Subcutaneous abdominal adipose tissue (tissue), 5 donors: ENCODE data around the gene SLFNL1.

ENCODE experiments used
- H3K27ac ChIP-seq: one replicate; pipeline ENCODE4 v1.7.0; 2013; ENCODE audit warnings: low read depth, mild to moderate bottlenecking, inconsistent platforms, low read length, moderate library complexity
- H3K27me3 ChIP-seq, 5 donors: one replicate each; pipeline ENCODE4 v1.7.0; 2013; ENCODE audit warnings: low read length in 5 of 5, inconsistent platforms in 1 of 5; ENCODE audit not compliant: control insufficient read depth in 5 of 5, insufficient read depth in 4 of 5
- H3K36me3 ChIP-seq, 5 donors: one replicate each; pipeline ENCODE4 v1.7.0; 2013; ENCODE audit warnings: low read length in 5 of 5; ENCODE audit not compliant: control insufficient read depth in 5 of 5, insufficient read depth in 5 of 5
- H3K4me1 ChIP-seq, 5 donors: one replicate each; pipeline ENCODE4 v1.7.0; 2013; ENCODE audit warnings: low read length in 5 of 5, mild to moderate bottlenecking in 3 of 5, moderate library complexity in 1 of 5; ENCODE audit not compliant: control insufficient read depth in 5 of 5, insufficient read depth in 5 of 5
- H3K4me3 ChIP-seq, 5 donors: one replicate each; pipeline ENCODE4 v1.7.0; 2013; ENCODE audit warnings: low read length in 5 of 5, low read depth in 1 of 5
- H3K9ac ChIP-seq, 5 donors: one replicate each; pipeline ENCODE4 v1.7.0; 2013; ENCODE audit warnings: low read length in 5 of 5, mild to moderate bottlenecking in 4 of 5, moderate library complexity in 3 of 5
- H3K9me3 ChIP-seq, 5 donors: one replicate each; pipeline ENCODE4 v1.7.0; 2013; ENCODE audit warnings: low read length in 5 of 5; ENCODE audit not compliant: control insufficient read depth in 5 of 5
- donor health status: healthy.
- donor health status: healthy.
- donor health status: healthy.
- donor health status: healthy.
- donor health status: healthy.

Gene SLFNL1

GRCh38 chr1:40981691-40982448 is 39.7 kb downstream of the SLFNL1 start:
- Histone ChIP-seq H3K36me3 (peaks cover 0 to 24% (median 13%) of the 10 kb centered on the region in 5 donors), H3K27ac (no peak overlapping the region), H3K4me3 (no peak overlapping the region), H3K9ac (no peak overlapping the region), H3K9me3 (no peaks in the 10 kb centered on the region), H3K4me1 (peaks cover 2 to 29% (median 23%) of the 10 kb centered on the region in 5 donors), H3K27me3 (no peaks in the 10 kb centered on the region)

- no peaks in the 10 kb centered on the region for H3K27me3 ChIP-seq
- H3K4me1 ChIP-seq, result peaks cover 2 to 29% (median 23%) of the 10 kb centered on the region in 5 donors
- peaks cover 0 to 11% (median 7%) of the 10 kb centered on the region in 5 donors for H3K36me3 ChIP-seq
- peak overlapping the region; percentile 53 to 86 (median 73) for H3K4me3 ChIP-seq
- no peak overlapping the region for H3K27ac ChIP-seq
- no peaks in the 10 kb centered on the region for H3K9me3 ChIP-seq
- peak overlapping the region in 3 of 5 donors; percentile 49 to 80 (median 74) for H3K9ac ChIP-seq
Measured at GRCh38 chr1:40980453-40981121, 40.9 kb downstream of the SLFNL1 start.

DNA sequence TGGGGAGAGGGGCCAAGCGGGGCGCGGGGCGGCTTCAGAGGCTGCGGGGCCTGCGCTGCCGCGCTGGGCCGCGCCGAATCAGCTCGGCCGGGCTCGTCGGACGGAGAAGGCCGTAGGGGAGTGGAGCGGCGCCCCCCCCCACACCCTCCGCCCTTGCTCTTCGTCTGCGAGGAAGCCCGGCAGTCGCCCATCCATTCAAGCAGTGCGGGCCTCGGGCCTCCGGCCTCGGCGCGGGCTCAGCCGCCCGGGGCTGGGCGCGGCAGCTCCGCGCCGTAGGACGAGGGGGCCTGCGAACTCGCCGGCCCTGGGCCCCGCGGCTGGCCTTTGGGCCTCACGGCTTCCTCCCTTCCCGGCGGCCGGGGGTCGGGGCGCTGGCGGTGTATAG is 41.5 kb downstream of the SLFNL1 start:
- H3K27me3 ChIP-seq, result no peaks in the 10 kb centered on the region
- no peak overlapping the region for H3K27ac ChIP-seq
- peaks cover 0 to 7% (median 3%) of the 10 kb centered on the region in 5 donors for H3K36me3 ChIP-seq
- H3K9me3 ChIP-seq, result no peaks in the 10 kb centered on the region
- peak overlapping the region in 3 of 5 donors; percentile 49 to 80 (median 74) for H3K9ac ChIP-seq
- H3K4me1 ChIP-seq, result peaks cover 2 to 29% (median 23%) of the 10 kb centered on the region in 5 donors
- peak overlapping the region in 4 of 5 donors; percentile 60 to 86 (median 78) for H3K4me3 ChIP-seq

DNA sequence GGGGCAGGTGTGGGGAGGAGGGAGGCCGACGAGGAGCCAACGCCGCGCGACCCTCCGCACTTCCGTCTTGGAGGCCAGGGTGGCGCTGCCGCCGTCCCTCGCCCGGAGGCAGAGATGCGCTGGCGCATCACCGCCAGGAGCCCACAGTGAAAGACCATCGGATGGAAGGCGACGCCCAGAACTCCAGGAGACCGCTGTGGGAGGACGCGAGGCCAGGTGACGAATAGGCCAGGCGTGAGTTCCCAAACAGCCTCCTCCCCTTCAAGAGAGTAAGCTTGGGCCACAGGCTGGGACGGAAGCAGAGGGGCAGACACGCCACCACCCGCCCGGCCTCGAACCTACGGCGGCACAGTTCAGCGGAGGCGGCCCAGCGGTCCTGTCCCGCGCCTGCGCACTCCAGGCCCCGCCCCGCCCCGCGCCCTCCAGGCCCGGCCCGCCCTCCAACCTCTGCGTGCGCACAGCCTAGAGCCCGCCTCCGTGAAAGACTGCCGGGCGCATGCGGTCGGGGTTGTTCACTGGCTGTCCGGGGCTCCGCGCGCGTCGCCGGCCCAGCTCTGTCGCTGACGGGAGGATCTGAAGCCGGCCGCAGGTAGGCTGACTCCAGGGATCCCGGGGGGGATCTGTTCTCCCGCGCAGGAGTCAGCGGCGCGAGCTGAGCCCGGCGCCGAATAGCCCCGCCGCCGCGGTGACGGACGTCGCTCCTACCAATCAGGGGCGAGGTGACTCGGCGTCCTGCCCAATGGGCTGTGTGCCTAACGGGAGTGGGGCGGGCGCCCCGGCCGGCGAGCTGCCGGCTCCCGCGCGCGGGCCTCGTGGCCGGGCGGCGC is 42.1 kb downstream of the SLFNL1 start, which contains the start of gene CTPS1:
Gene CTPS1, plus strand, starts transcription at position 456 of the 827 bp plus-strand sequence. CDS start 3,595 bp downstream, outside the sequence.
- no peaks in the 10 kb centered on the region for H3K9me3 ChIP-seq
- H3K9ac ChIP-seq, result peak within 1 kb of the TSS in 4 of 5 donors; percentile 33 to 92 (median 82)
- H3K27ac ChIP-seq, result peak within 1 kb of the TSS; percentile 82
- peaks cover 2 to 29% (median 23%) of the 10 kb centered on the region in 5 donors for H3K4me1 ChIP-seq
- H3K36me3 ChIP-seq, result peaks cover 0 to 2% (median 0%) of the 10 kb centered on the region in 5 donors
- no peaks in the 10 kb centered on the region for H3K27me3 ChIP-seq
- peak within 1 kb of the TSS; percentile 73 to 86 (median 80) for H3K4me3 ChIP-seq

- Histone ChIP-seq H3K4me3 (peak overlapping the region; percentile 73 to 86 (median 80)), H3K27ac (peak overlapping the region; percentile 82), H3K4me1 (peaks cover 2 to 29% (median 23%) of the 10 kb centered on the region in 5 donors), H3K9ac (peak overlapping the region in 4 of 5 donors; percentile 33 to 92 (median 82)), H3K9me3 (no peaks in the 10 kb centered on the region), H3K27me3 (no peaks in the 10 kb centered on the region), H3K36me3 (no peaks in the 10 kb centered on the region)
Measured at GRCh38 chr1:40978886-40979240, 42.7 kb downstream of the SLFNL1 start.

DNA sequence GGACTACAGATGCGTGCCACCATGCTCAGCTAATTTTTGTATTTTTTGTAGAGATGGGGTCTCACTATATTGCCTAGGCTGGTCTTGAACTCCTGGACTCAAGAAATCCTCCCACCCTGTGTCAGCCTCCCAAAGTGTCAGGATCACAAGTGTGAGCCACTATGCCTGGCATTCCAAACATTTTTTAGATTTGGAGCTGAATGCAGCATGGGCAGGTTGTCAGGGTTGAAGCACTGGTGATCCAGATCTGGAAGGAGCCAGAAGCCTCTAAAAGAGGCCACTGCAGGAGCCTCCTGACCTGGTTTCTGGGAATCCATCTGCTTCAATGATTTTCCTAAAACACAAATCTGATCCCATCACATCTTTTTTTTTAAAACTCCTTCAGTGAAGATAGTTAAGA is 43.8 kb downstream of the SLFNL1 start:
- peaks cover 2 to 29% (median 23%) of the 10 kb centered on the region in 5 donors for H3K4me1 ChIP-seq
- no peak overlapping the region for H3K9ac ChIP-seq
- H3K9me3 ChIP-seq, result no peaks in the 10 kb centered on the region
- no peaks in the 10 kb centered on the region for H3K36me3 ChIP-seq
- no peak overlapping the region for H3K27ac ChIP-seq
- no peaks in the 10 kb centered on the region for H3K27me3 ChIP-seq
- no peak overlapping the region for H3K4me3 ChIP-seq

DNA sequence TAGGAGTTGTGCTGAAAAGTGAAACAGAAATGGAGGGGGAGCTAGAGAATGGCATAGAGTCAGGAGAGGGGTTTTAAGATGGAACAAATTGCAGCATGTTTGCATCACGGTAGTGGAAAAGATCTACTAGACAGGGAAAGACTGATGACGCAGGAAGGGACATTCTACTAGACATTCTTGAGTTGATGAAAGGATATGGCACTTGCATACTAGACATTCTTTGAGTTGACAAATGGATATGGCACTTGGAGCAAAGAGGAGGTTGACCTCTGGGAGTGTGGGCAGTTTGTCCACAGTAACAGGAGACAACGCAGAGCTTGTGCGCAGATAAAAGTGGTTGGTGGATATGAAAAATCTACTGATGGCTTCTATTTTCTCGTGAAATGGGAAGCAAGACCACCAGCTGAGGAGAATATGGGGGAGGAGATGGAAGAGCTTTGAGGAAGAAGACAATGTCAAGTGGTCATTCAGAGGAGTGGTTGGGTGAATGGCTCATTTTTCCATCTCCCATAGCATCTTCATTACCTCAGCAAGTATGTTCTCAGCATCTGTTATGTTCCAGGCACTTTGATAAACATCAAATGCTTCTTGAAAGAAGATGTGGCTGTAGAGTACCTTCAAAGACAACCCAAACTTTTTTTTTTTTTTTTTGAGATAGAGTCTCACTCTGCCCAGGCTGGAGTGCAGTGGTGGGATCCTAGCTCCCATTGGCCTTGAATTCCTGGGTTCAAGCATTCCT is 44.4 kb downstream of the SLFNL1 start:
- Histone ChIP-seq H3K4me1 (peaks cover 2 to 29% (median 23%) of the 10 kb centered on the region in 5 donors), H3K27me3 (no peaks in the 10 kb centered on the region), H3K9me3 (no peaks in the 10 kb centered on the region), H3K36me3 (no peaks in the 10 kb centered on the region), H3K9ac (no peak overlapping the region), H3K4me3 (no peak overlapping the region), H3K27ac (no peak overlapping the region)

- Histone ChIP-seq H3K27ac (no peak overlapping the region), H3K9me3 (no peaks in the 10 kb centered on the region), H3K4me1 (peaks cover 0 to 8% (median 6%) of the 10 kb centered on the region in 5 donors), H3K27me3 (no peaks in the 10 kb centered on the region), H3K4me3 (no peak overlapping the region), H3K36me3 (no peaks in the 10 kb centered on the region), H3K9ac (no peak overlapping the region)
Measured at GRCh38 chr1:40974945-40975344, 46.6 kb downstream of the SLFNL1 start.

- no peaks in the 10 kb centered on the region for H3K36me3 ChIP-seq
- H3K4me1 ChIP-seq, result peaks cover 0 to 2% (median 2%) of the 10 kb centered on the region in 5 donors
- no peak overlapping the region for H3K9ac ChIP-seq
- H3K27me3 ChIP-seq, result no peaks in the 10 kb centered on the region
- no peaks in the 10 kb centered on the region for H3K9me3 ChIP-seq
- H3K27ac ChIP-seq, result no peak overlapping the region
- H3K4me3 ChIP-seq, result no peak overlapping the region
Measured at GRCh38 chr1:40973912-40974311, 47.6 kb downstream of the SLFNL1 start.
